HCT116 (cell line): ENCODE data around the gene SYNJ1.

Experiments used
- POLR2AphosphoS5 ChIP-seq: IDR thresholded peaks from 2 replicates; pipeline ENCODE4 v1.6.1; 2011; ENCODE audit warnings: mild to moderate bottlenecking, low read depth, low read length, moderate library complexity
- REST ChIP-seq: IDR thresholded peaks from 2 replicates; pipeline ENCODE4 v1.6.1; 2012; ENCODE audit warnings: low read depth

- TF ChIP-seq REST, result no peak
- TF ChIP-seq POLR2AphosphoS5, result no peak
Observed at GRCh38 chr21:32604464-32604863, 123.3 kb downstream of the SYNJ1 start.
